ENCODE data around the gene CDH12.

DNA sequence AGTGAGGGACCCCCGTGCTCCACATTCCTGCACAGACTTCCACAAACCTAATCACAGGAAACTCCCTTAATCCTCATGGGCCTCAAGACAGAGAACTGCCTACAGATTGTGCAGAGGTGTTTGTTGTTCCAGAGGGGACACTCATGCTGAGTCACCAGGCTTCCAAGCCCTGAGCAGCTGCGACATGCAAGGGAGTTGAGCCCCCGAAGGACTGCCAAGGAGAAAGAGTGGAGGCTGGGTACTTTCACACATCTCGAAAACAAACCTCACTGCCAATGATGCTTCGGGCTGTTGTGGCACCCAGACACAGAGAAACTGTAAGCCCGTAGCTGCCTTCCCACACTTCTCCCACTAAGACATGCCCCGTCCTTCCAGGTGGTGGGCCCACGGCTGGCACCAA, 480.8 kb downstream of the CDH12 start:
- TF ChIP-seq CTCF (IDR thresholded peaks at IDR 0.05) (no peak), EP300 (IDR thresholded peaks at IDR 0.05) (no peak), POLR2A (IDR thresholded peaks at IDR 0.05) (no peak)

Data from gastroesophageal sphincter (tissue), 3 donors.